SJSA1 (cell line): ENCODE data around the gene INTS6L. TPM values are rescaled to one million over a fixed set of nuclear protein-coding genes. Genes with fewer than 3 reads are reported as not detected.

Experiments
- DNase-seq, 2 experiments: peaks; one replicate each; pipeline ENCODE4 v3.0.0-alpha.2; 2015 to 2020; ENCODE audit warnings: low spot score in 2 of 2, low read depth in 1 of 2
- H3K27ac ChIP-seq: fragments of 250-450 bp; sonication (Bioruptor Pico); 2 replicates; pipeline ENCODE4 v1.5.1; 2020; ENCODE audit warnings: mild to moderate bottlenecking, moderate library complexity
- H3K27me3 ChIP-seq: fragments of 250-450 bp; sonication (Bioruptor Pico); replicated peaks from 2 replicates; pipeline ENCODE4 v1.5.1; 2020; ENCODE audit warnings: mild to moderate bottlenecking, moderate library complexity
- H3K36me3 ChIP-seq: fragments of 250-450 bp; sonication (Bioruptor Pico); 2 replicates; pipeline ENCODE4 v1.5.1; 2020; ENCODE audit warnings: mild to moderate bottlenecking
- H3K4me1 ChIP-seq: fragments of 250-450 bp; sonication (Bioruptor Pico); replicated peaks from 2 replicates; pipeline ENCODE4 v1.6.1; 2021; ENCODE audit warnings: mild to moderate bottlenecking
- H3K4me3 ChIP-seq: fragments of 250-450 bp; sonication (Bioruptor Pico); 2 replicates; pipeline ENCODE4 v1.5.1; 2020; ENCODE audit warnings: mild to moderate bottlenecking
- H3K9me3 ChIP-seq: fragments of 250-450 bp; sonication (Bioruptor Pico); replicated peaks from 2 replicates; pipeline ENCODE4 v1.5.1; 2020; ENCODE audit warnings: mild to moderate bottlenecking
- total RNA-seq: library from RNA; depleted of rRNA; stranded (reverse); fragments of >200 nt; shearing (Covaris generic); gene quantifications from 2 replicates; pipeline ENCODE4 v1.2.3, GENCODE V29; 2014

The INTS6L gene
- total RNA-seq, 1 experiment from 2014 or later: 4.0 TPM

DNA sequence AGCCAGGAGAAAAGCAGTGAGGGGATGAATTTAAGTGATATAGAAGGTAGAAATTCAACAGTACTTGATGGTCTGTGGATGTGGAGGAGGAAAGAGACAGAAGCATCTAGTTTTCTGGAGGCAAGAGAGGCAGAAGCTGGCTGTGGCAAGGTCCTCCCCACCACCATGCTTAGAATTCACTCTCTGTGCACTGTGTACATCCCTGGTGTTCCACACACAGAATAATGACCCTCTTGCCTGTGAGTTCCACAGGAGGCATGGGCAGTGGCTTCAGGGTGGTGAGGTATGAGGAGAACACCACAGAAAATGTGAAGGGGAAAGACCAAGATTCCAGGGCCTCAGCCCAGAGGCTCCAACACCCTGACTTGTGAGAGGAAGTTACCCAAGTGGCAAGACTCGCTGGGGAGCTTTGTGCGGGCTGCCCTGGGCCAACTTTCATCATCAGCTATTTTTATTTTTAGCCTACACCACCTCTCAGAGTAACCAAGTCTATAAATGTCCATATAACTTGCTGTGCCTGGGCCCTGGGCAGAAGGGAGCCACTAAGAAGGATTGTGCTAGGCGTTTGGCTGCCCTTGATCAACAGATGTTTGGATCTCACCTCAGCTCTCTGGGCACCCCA lies 7.8 kb upstream of the INTS6L start:
- DNase-seq: no peak
- Histone ChIP-seq H3K9me3 (no peaks in the 10 kb centered on the region), H3K36me3 (no peaks in the 10 kb centered on the region), H3K27ac (no peak overlapping the region), H3K4me1 (no peaks in the 10 kb centered on the region), H3K27me3 (no peaks in the 10 kb centered on the region), H3K4me3 (no peak overlapping the region)

DNA sequence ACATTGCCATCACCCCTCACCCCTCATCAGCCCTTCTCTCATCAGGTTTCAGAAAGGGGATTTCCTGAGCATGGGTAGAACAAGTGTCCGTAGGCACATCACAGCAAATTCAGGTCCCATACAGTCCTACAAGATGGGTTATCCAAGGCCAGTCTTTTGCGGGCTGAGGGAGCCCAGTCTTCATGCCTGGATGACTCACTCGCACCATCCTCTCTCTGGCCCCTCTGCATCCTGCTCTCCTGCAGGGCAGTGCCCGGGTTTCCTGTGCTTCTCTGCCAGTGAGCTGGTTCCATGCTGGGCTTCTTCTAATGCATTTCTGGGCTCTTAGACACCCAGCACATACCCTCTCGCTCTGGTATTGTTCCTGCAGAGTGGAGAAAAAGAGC lies 7.3 kb upstream of the INTS6L start:
- Histone ChIP-seq H3K4me1 (no peaks in the 10 kb centered on the region), H3K36me3 (no peaks in the 10 kb centered on the region), H3K9me3 (no peaks in the 10 kb centered on the region), H3K27ac (no peak overlapping the region), H3K4me3 (no peak overlapping the region), H3K27me3 (no peaks in the 10 kb centered on the region)
- no peak for DNase-seq

DNA sequence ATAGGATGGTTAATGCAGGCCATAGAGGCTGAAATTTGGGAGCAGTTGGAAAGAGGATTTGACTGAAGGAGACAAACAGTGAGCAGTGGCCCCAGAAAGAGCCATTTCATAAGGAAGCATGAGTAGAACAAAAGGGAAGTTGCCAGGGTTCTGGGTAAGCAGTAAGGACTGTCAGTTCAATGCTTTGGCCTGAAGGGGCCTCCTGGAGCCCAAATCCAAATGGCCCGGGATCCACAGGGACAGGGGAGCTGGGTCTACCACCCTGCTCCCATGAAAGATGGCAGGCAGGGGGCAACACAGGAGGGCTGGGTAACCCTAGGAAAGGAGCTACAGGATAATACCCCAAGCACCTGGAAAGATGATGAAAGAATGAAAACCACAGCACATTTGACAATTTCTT lies 4.1 kb upstream of the INTS6L start:
- no peaks in the 10 kb centered on the region for H3K9me3 ChIP-seq
- DNase-seq: no peak
- no peaks in the 10 kb centered on the region for H3K4me1 ChIP-seq
- H3K4me3 ChIP-seq: no peak overlapping the region
- no peaks in the 10 kb centered on the region for H3K27me3 ChIP-seq
- no peaks in the 10 kb centered on the region for H3K36me3 ChIP-seq
- H3K27ac ChIP-seq: no peak overlapping the region

DNA sequence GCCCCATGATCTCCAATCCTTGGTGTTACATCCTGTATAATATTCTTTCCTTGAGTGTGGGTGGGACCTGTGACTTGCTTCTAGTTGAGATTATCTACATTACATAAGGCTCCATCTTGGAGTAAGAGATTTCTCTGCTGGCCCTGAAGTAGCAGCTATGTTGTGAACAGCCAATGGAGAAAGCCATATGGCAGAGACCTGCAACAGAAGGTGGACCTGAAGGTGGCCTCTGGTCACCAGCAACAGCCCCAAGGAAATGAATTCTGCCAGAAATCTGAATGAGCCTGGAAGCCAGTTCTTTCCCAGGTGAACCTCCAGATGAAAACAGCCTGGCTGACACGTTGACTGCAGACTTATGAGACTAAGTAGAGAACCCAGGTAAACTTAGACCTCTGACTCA lies 2.3 kb upstream of the INTS6L start:
- H3K4me1 ChIP-seq: peaks cover 5% of the 10 kb centered on the region
- no peak overlapping the region for H3K27ac ChIP-seq
- H3K36me3 ChIP-seq: no peaks in the 10 kb centered on the region
- no peak overlapping the region for H3K4me3 ChIP-seq
- H3K9me3 ChIP-seq: no peaks in the 10 kb centered on the region
- no peaks in the 10 kb centered on the region for H3K27me3 ChIP-seq
- DNase-seq: no peak

DNA sequence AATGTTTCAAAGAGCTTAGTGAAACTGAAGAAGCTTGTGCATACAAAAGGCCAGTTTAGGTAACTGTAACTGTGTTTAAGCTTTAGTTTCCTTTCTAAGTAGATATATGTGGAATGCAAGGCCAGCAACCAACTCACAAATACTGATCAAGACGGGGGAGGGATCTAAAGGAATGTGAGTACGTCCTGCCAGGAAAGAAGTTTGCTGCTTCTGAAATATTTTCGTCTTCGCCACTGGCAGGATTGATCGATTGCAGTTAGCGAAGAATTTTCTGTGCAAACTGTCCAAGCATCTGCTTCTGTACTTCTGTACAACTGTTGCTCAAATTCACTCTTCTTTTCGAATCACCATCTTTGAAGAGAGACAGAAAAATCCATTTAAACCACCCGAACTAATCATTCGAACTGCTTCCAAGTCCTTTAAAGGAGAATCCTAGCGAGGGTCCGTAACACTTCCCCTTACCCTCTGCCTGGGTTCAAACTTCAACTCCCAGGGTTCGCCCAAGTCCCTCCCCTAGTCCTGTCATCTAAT lies 373 bp upstream of the INTS6L start:
- H3K9me3 ChIP-seq: no peaks in the 10 kb centered on the region
- H3K27ac ChIP-seq: no peak overlapping the region
- H3K4me1 ChIP-seq: peaks cover 5% of the 10 kb centered on the region
- H3K36me3 ChIP-seq: no peaks in the 10 kb centered on the region
- DNase-seq: no peak
- no peaks in the 10 kb centered on the region for H3K27me3 ChIP-seq
- H3K4me3 ChIP-seq: peak overlapping the region; percentile 57

DNA sequence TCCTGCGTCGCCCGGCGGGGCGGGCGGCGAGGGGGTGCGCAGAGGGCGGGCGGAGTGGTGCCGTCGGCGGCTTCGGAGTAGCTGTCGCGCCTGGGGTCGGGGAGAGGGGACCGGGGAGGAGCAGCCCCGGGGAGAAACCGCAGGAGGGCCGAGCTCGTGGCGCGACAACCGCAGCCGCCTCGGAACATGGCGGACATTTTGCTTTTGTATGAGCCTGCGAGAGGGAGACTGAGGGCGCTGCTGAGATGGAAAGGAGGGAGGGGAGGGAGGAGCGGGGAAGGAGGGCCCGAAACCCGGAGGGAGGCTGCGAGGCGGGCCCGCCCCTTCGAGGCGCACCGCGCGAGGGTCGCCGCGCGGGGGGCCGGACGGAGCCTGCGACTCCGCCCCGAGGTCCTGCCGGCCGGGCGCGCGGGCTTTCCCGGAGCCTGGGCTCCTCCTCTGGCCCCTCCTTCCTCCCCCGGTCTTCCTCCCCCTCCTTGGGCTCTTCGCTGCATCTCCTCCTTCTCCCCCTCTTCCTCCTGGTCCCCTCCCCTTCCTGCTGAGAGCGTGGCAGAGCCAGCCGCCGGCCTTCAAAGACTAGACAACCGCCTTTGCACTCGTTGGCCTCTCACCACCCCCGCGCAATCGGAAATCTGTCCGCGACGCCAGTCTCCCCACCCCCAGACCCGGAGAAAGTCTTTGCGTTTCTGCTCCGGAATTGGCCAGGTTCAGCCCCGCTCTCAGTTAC lies 1.1 kb downstream of the INTS6L start:
- Histone ChIP-seq H3K27ac (peak overlapping the region; percentile 72), H3K4me1 (peaks cover 5% of the 10 kb centered on the region), H3K4me3 (peak overlapping the region; percentile 57), H3K27me3 (no peaks in the 10 kb centered on the region), H3K9me3 (no peaks in the 10 kb centered on the region), H3K36me3 (no peaks in the 10 kb centered on the region)
- DNase-seq: peak; percentile 77 to 86

DNA sequence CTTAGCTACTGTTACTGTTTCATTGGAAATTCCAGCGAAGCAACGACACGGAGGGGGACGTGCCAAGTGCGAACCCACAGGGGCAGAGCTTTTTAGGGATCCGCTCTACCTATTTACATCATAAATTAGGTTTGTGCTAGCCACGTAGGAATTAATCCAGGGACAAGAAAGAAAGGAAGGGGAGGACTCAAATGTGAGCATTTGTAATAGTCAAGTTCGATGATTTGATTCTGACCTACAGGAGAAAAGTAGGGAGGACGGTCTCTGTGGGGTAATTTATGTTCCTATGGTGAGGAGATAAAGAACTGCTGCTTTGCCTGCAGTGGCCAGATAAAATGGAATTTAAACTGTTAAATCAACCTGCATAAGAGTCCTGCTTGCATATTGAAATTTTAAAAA lies 1.7 kb downstream of the INTS6L start:
- Histone ChIP-seq H3K9me3 (no peaks in the 10 kb centered on the region), H3K36me3 (no peaks in the 10 kb centered on the region), H3K4me1 (peaks cover 5% of the 10 kb centered on the region), H3K27me3 (no peaks in the 10 kb centered on the region), H3K27ac (peak overlapping the region; percentile 64), H3K4me3 (peak overlapping the region; percentile 57)
- DNase-seq: no peak

DNA sequence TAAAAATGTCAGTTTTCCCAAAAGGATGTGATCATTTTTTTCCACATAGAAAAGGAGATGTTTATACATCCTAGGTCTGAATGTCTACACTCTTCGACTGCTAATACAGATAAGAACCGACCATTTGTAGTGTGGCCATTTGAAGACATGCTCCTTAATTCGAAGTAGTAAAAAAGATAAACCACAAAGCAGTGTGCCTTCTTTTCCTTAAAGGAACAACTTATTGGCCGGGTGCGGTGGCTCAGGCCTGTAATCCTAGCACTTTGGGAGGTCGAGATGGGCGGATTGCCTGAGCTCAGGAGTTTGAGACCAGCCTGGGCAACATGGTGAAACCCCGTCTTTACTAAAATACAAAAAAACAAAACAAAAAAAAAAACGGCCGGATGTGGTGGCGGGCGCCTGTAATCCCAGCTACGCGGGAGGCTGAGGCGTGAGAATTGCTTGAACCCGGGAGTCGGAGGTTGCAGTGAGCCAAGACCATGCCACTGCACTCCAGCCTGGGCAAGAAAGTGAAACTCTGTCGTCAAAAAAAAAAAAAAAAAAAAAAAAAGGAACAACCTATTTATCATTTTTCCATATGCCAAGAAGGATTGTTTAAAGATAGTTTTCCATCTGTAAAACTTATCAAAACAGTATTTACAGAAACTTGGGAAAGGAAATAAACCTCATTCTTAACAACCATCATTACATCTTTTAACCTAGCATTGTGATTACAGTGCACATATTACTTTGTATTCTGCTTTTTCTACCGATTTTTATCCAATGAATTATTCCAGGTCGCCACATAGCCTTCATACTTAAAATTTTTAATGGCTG lies 2.6 kb downstream of the INTS6L start:
- H3K9me3 ChIP-seq: no peaks in the 10 kb centered on the region
- no peak for DNase-seq
- H3K4me3 ChIP-seq: no peak overlapping the region
- H3K27me3 ChIP-seq: no peaks in the 10 kb centered on the region
- H3K27ac ChIP-seq: no peak overlapping the region
- H3K4me1 ChIP-seq: peaks cover 5% of the 10 kb centered on the region
- no peaks in the 10 kb centered on the region for H3K36me3 ChIP-seq

DNA sequence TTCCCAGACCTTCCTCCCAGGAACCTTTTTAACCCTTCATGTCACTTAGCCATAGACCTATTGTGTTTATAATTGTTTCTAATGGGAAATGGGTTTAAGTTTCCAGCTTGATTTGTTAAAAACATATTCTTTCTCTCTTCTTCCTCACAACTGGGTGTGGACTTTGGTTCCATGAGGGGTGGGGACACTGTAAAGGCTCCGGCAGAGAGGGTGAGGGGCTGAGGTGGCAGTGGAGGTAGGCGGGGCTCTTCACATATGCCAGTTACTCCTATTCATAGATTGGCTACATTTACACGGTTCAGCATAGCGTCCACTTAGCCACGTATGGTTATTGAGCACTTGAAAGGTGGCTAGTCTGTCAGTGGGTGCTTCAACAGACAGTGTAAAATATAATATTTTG lies 7.8 kb downstream of the INTS6L start:
- Histone ChIP-seq H3K4me1 (no peaks in the 10 kb centered on the region), H3K27me3 (no peaks in the 10 kb centered on the region), H3K4me3 (no peak overlapping the region), H3K36me3 (no peaks in the 10 kb centered on the region), H3K9me3 (no peaks in the 10 kb centered on the region), H3K27ac (no peak overlapping the region)
- no peak for DNase-seq

DNA sequence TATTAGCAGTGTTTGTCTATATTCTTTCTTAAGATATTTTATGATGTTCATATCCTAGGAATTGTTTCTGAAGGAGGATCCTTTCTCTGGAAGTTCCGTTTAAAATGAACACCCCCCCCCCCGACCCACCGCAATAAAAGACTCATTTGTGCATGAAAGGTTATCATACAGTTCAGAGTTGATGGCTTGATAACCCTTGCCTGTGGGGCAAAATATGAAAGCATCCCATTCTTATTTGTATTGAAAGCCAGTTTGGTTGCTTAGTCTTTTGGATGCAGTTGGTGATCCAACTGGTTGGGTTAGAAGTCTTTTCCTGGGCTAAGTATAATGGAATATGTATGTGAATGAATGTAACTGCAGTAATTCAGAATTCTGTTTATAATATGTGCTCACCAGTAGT lies 8.3 kb downstream of the INTS6L start:
- Histone ChIP-seq H3K36me3 (no peaks in the 10 kb centered on the region), H3K27ac (no peak overlapping the region), H3K4me3 (no peak overlapping the region), H3K27me3 (no peaks in the 10 kb centered on the region), H3K9me3 (no peaks in the 10 kb centered on the region), H3K4me1 (no peaks in the 10 kb centered on the region)
- no peak for DNase-seq

DNA sequence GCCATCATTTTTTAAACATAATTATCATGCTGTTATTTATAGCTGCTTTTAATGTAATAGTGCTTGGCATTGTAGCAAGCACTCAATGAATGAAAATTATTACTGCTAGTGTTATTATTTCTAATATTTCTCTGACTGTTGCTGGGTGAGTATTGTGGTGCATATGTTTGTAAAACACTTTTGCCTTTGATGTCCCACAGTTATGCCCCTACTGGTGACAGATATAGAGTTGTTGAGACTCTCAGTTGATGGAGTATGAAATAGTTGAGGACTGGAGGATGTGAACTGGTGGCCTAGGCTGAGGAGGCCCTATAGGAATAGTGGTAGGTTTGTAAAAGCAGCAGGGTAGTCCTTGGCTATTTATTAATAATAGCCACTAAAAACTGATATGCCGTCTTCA lies 9.6 kb downstream of the INTS6L start:
- Histone ChIP-seq H3K27me3 (no peaks in the 10 kb centered on the region), H3K4me1 (no peaks in the 10 kb centered on the region), H3K36me3 (no peaks in the 10 kb centered on the region), H3K9me3 (no peaks in the 10 kb centered on the region), H3K4me3 (no peak overlapping the region), H3K27ac (no peak overlapping the region)
- no peak for DNase-seq

DNA sequence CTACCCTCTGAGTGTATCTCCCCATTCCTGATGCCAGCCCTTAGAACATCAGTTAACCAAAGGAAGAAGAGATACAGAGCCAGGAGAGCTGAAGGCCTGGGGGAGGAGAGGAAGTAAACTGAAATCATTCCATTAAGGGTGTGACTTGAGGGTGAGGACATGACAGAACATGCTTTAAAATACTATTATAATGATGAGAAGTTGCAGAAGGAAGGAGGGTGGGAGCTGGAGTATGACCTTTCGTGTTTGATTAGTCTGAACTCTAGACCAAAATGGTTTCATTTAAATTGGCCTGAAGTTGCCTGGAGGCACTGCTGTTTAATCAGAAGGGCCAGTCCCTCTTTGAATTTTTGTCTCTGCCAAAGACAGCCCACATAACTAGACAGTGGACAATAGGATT lies 11.4 kb downstream of the INTS6L start:
- DNase-seq: no peak
- Histone ChIP-seq H3K27me3 (no peaks in the 10 kb centered on the region), H3K9me3 (no peaks in the 10 kb centered on the region), H3K27ac (no peak overlapping the region), H3K4me1 (no peaks in the 10 kb centered on the region), H3K36me3 (no peaks in the 10 kb centered on the region), H3K4me3 (no peak overlapping the region)

DNA sequence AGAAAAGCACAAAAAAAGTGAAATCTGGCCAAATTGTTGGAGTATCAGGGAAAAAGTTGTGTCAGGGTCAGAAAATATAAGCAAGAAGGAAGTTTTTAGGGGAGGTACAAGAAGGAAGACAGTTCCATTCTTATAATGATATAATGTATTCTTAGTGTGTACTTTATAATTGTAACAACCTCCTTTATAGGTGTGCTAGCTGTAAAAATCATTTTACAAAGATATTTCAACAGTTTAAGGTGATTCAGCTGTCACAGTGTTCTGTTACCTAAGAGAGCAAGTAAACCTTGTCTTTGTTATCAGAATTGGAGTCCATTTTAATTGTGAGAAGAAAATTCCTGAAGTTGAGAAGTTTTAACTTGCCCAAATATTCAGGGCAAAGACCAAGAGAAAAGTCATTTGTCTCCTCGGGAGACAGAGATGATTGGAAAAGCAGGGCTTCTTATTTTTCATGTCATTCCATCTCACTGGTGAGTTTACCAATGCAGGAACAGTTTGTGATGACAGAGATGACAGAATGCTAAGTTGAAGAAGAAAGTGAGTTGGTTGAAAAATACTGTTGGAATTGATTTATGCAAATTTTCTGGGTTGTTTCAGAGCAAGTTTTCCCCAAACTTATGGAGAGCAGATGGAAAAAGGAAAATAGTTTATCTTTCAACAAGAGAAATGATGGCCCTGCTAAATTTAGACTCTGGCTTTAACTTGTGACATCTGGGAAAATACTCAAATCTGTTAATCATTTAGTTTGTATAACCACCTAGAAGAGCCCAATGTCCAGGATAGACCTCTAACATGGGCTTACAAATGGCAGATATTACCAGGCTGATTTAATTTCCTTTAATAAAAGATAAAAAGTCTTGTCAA lies 14.8 kb downstream of the INTS6L start:
- Histone ChIP-seq H3K36me3 (no peaks in the 10 kb centered on the region), H3K4me3 (no peak overlapping the region), H3K27ac (no peak overlapping the region), H3K4me1 (no peaks in the 10 kb centered on the region), H3K27me3 (no peaks in the 10 kb centered on the region), H3K9me3 (no peaks in the 10 kb centered on the region)
- no peak for DNase-seq
